Fibroblast of villous mesenchyme (primary cell): Measurements from ENCODE around the gene TAS2R46. TPM values are rescaled to one million over a fixed set of nuclear protein-coding genes. Genes with fewer than 3 reads are reported as not detected.
A peak's percentile ranks its signal among the peaks of the same experiment; 100 is the strongest.

Experiments used
- DNase-seq: peaks from one replicate; pipeline ENCODE4 v3.0.0-alpha.2; 2010; ENCODE audit warnings: low read depth
- H3K4me3 ChIP-seq: 2 replicates; pipeline ENCODE4 v1.5.1; 2011; ENCODE audit warnings: low read depth, mild to moderate bottlenecking, low read length
- total RNA-seq: library from RNA; depleted of rRNA; stranded (reverse); fragments of >200 nt; gene quantifications from 2 replicates; pipeline ENCODE4 v1.2.3, GENCODE V29; 2012
- TF ChIP-seq, protein P1 (sequence below): IDR thresholded peaks from 2 replicates; pipeline ENCODE4 v1.5.1; 2012; ENCODE audit warnings: low read depth, mild to moderate bottlenecking, low read length; ENCODE audit not compliant: insufficient read depth

TAS2R46 gene
- total RNA-seq, 1 donor, result 4.3 TPM

DNA sequence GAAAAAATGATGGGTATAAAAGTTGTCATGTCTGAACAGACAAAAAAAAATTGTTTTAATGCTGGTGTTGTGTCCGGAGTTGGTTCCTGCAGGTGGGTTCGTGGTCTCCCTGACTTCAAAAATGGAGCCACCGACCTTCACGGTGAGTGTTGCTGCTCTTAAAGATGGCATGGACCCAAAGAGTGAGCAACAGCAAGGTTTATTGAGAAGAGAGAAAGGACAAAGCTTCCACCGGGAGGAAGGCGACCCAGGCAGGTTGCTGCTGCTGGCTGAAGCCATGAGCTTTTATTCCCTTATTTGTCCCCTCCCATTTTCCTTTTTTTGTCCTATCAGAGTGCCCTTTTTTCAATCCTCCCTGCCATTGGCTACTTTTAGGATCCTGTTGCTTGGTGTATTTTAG lies 30.8 kb downstream of the TAS2R46 start, which contains the start of gene TAS2R31:
TAS2R31 (minus strand) TSS at position 101 of the 400 bp plus-strand sequence; CDS start at position 29, 72 bp downstream.
- TF ChIP-seq, protein P1, sequence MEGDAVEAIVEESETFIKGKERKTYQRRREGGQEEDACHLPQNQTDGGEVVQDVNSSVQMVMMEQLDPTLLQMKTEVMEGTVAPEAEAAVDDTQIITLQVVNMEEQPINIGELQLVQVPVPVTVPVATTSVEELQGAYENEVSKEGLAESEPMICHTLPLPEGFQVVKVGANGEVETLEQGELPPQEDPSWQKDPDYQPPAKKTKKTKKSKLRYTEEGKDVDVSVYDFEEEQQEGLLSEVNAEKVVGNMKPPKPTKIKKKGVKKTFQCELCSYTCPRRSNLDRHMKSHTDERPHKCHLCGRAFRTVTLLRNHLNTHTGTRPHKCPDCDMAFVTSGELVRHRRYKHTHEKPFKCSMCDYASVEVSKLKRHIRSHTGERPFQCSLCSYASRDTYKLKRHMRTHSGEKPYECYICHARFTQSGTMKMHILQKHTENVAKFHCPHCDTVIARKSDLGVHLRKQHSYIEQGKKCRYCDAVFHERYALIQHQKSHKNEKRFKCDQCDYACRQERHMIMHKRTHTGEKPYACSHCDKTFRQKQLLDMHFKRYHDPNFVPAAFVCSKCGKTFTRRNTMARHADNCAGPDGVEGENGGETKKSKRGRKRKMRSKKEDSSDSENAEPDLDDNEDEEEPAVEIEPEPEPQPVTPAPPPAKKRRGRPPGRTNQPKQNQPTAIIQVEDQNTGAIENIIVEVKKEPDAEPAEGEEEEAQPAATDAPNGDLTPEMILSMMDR, result no peak
- DNase-seq, result no peak
- no peak within 1 kb of the TSS for H3K4me3 ChIP-seq

DNA sequence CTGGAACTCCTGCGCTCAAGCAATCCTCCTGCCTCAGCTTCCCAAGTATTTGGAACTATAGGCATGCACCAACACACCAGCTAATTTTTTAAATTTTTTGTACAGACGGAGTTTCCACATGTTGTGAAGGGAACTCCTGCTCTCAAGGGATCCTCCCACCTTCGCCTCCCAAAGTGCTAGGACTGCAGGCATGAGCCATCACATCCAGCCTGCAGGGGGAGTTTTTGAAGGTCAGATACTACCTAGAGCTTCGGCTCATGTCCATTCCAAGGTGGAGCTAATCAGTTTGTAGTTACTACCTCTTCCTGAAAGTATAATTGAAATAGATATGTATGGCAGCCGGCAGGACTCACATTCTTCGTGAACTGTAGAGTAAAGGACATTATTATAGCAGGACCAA lies 36.0 kb downstream of the TAS2R46 start:
- DNase-seq, result no peak
- TF ChIP-seq, protein P1, result peak; percentile 30
- H3K4me3 ChIP-seq, result no peak overlapping the region

DNA sequence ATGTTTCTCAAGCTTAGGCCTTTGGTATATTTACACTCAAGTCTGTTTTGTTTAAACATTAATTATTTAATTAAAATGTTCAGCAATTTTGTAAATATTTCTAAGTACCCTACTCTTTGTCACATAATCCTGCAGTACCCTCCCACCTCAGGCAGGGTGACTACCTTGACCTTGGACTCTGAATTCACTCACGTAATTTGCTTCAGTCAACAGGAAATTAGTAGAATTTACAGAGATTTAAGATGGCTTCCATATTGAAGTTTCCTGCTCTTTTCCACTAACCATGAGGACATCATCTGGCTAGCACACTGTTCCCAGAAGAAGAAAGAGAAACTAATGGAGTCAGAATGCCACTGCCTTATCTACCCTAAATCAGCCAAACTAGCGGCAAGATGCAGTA lies 38.7 kb downstream of the TAS2R46 start:
- DNase-seq, result no peak
- TF ChIP-seq, protein P1, result no peak
- no peak overlapping the region for H3K4me3 ChIP-seq

DNA sequence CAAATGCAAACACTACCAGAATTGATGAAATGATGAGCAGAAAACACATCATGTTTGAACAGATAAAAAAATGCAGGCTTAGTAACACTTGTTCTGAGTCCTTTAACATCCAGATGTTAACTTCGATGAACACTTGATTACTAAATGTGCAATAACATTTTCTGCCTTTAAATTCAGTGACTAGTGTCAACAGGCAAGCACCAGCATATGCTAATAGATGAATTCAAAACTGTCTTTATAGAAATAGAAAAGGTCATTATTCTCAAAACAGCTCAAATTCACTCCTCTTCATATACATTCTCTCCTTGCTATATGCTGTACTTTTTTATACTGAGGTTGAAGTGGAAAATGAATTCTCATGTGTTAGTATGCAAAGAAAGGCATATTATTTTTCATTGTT lies 39.6 kb downstream of the TAS2R46 start, which contains the start of gene TAS2R19:
TAS2R19 (minus strand) TSS at position 101 of the 400 bp plus-strand sequence; CDS start at position 52, 49 bp downstream.
- H3K4me3 ChIP-seq, result no peak within 1 kb of the TSS
- TF ChIP-seq, protein P1, result no peak
- no peak for DNase-seq

DNA sequence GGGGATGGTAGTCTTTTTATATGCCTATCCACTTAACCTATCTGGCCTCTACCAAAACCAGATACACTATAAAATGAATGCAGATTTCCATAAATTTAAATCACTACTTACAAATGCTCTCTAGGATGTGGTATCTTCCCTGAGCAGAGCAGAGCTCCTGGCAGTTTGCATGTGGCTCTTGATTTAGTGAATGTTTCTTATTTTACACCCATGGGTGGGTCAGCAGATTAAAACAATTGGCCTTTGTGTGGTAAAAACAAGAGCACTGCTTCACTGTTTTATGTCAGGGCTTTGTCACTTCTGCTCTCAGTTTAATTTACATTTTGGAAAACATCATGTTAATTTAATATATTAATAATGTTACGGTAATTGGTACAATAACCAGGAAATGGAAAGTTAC lies 45.2 kb downstream of the TAS2R46 start:
- TF ChIP-seq, protein P1, result no peak
- no peak overlapping the region for H3K4me3 ChIP-seq
- no peak for DNase-seq

DNA sequence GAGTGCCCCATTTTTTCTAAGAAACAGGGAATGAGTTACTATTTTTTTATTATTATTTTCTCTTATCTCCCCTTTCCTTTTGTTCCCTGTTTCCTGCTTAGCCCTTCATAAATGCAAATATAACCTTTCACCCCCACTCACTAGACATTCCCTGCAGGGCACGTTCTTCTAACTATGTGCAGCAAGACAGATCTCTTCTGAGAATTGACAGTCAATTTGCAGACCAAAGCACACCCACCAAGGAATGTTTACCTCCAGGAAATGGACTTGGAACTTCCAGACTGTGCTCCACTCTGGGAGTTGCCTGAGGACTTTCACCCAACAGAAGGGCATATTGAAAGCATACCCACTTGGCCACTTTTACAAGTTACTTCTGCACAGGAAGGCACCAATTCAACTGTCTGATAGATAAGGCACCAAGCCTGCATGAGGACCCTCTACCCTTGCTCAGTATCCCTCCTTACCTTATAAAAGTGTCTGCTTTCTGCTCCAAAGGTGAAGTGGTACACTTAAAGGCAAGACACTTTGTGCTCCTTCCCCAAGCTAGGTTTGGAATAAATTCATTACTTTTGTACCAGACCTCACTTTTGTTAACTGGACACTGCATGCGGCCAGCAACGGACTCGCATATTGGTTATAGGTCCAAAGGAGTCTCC lies 46.2 kb downstream of the TAS2R46 start:
- DNase-seq, result no peak
- H3K4me3 ChIP-seq, result no peak overlapping the region
- TF ChIP-seq, protein P1, result no peak

DNA sequence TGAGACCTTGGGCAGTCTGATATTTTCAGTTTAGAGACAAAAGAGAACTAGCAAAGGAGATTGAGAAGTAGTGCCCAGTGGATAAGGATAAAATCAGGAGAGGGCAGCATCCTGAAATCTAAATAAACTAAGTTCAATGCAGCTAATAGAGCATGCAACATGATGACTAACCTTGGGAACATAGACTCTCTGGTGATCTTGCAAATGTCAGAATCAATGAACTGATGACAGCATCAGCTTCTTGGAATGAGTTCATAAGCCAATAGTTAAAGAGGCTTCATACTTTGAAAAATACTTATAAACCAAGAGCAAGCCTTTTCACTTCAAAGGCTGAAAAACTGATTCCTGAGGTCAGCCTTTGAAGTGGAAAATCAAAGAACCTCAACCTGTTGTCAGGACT lies 47.9 kb downstream of the TAS2R46 start:
- no peak for DNase-seq
- H3K4me3 ChIP-seq, result no peak overlapping the region
- TF ChIP-seq, protein P1, result no peak
